HEK293T (cell line): ENCODE data around the gene XRN2.
"Not testable (repeated sequence)": the region's sequence is repeated elsewhere in the genome, so short reads cannot be mapped to it uniquely, and the experiment has no call there.

ENCODE experiments used
- CTCF ChIA-PET: fragments of 350-600 bp; formaldehyde crosslinking; extraction: SDS; loops from one replicate; lab custom pipeline; 2021; ENCODE audit warnings: antibody characterized with exemption, inconsistent platforms; lab: Yijun Ruan, JAX
- POLR2A ChIA-PET: fragments of 350-600 bp; formaldehyde crosslinking; extraction: SDS; loops from one replicate; lab custom pipeline; 2020; ENCODE audit warnings: antibody characterized with exemption, inconsistent platforms; lab: Yijun Ruan, JAX
- DNase-seq: peaks from one replicate; pipeline ENCODE4 v3.0.0; 2012; ENCODE audit warnings: mixed read lengths; ENCODE audit errors: extremely low spot score
- ARNT ChIP-seq: fragments of 450-650 bp; IDR thresholded peaks from 2 replicates; pipeline ENCODE4 v1.6.1; 2017; ENCODE audit warnings: mild to moderate bottlenecking
- BHLHE40 ChIP-seq: fragments of 450-650 bp; IDR thresholded peaks from 2 replicates; pipeline ENCODE4 v1.6.1; 2016; ENCODE audit warnings: mild to moderate bottlenecking, moderate library complexity, borderline replicate concordance
- CTBP1 ChIP-seq: fragments of 450-650 bp; IDR thresholded peaks from 2 replicates; pipeline ENCODE4 v1.6.1; 2016; ENCODE audit warnings: borderline replicate concordance
- ELF4 ChIP-seq: fragments of 450-650 bp; IDR thresholded peaks from 2 replicates; pipeline ENCODE4 v1.6.1; 2017; ENCODE audit warnings: antibody characterized with exemption
- FOXA1 ChIP-seq: fragments of 450-650 bp; IDR thresholded peaks from 2 replicates; pipeline ENCODE4 v1.6.1; 2016; ENCODE audit warnings: mild to moderate bottlenecking
- FOXK2 ChIP-seq: fragments of 450-650 bp; IDR thresholded peaks from 2 replicates; pipeline ENCODE4 v1.6.1; 2016; ENCODE audit warnings: mild to moderate bottlenecking
- FOXM1 ChIP-seq: fragments of 450-650 bp; IDR thresholded peaks from 2 replicates; pipeline ENCODE4 v1.6.1; 2017; ENCODE audit warnings: mild to moderate bottlenecking, borderline replicate concordance
- HDGF ChIP-seq: fragments of 450-650 bp; IDR thresholded peaks from 2 replicates; pipeline ENCODE4 v1.6.1; 2017; ENCODE audit warnings: antibody characterized with exemption, borderline replicate concordance
- L3MBTL2 ChIP-seq: fragments of 450-650 bp; conservative IDR thresholded peaks from 2 replicates; pipeline ENCODE4 v1.6.1; 2016; ENCODE audit warnings: mild to moderate bottlenecking
- LEF1 ChIP-seq: fragments of 450-650 bp; IDR thresholded peaks from 2 replicates; pipeline ENCODE4 v1.6.1; 2017; ENCODE audit warnings: mild to moderate bottlenecking, borderline replicate concordance
- NFRKB ChIP-seq: fragments of 450-650 bp; IDR thresholded peaks from 2 replicates; pipeline ENCODE4 v1.6.1; 2016; ENCODE audit warnings: mild to moderate bottlenecking, moderate library complexity
- SP1 ChIP-seq: fragments of 450-650 bp; IDR thresholded peaks from 2 replicates; pipeline ENCODE4 v1.6.1; 2017
- SUZ12 ChIP-seq: fragments of 450-650 bp; IDR thresholded peaks from 2 replicates; pipeline ENCODE4 v1.6.1; 2016; ENCODE audit warnings: mild to moderate bottlenecking
- TARDBP ChIP-seq: fragments of 450-650 bp; IDR thresholded peaks from 2 replicates; pipeline ENCODE4 v1.6.1; 2016
- ZNF384 ChIP-seq: fragments of 450-650 bp; IDR thresholded peaks from 2 replicates; pipeline ENCODE4 v1.6.1; 2016
- TF ChIP-seq, protein P1 (sequence below): fragments of 450-650 bp; IDR thresholded peaks from 2 replicates; pipeline ENCODE4 v1.6.1; 2016

XRN2 gene

DNA sequence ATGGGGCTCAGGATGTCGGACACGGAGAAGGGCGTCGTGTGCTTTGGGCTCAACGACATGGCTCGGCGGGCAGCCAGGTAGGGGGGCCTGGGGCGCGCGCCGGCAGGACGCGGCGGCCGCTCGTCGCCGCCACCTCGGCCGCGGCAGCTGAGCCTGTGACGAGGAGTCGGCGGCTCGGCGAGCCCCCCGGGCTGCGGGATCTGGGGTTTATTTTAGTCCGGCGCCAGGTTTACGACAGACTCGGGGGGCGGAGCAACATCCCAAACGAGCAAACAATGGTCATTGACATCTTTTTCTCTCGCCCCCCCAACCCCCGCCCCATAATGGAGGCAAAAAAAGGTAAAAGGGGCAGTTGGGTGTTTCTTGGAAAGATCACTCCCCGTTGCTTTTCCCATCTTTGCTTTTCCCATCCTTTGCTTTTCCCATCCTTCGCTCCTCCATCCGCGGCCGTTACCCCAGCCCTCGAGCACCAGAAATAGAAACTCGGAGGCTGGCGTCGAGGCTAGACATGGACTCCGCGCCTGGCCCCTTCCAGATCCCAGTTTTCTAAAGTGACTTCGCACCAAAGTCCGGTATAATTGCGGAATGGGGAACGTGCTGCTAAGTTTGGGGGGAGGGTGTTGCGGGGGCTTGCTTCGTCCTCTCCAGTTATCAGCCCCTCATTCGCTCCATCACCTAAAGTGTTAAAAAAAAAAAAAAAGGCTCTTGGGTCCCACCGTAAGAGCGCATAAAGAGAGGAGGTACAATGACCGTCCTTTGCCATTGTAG, 94.4 kb downstream of the XRN2 start, which contains the start of gene NKX2-4:
TSS of gene NKX2-4 (minus strand) at position 186 of the 768 bp plus-strand sequence. CDS start at position 59, 127 bp downstream.
- TF ChIP-seq NFRKB (no peak), L3MBTL2 (peak; percentile 53)
- POLR2A ChIA-PET = no interaction called here
- CTCF ChIA-PET = no interaction called here
- no peak for DNase-seq

DNA sequence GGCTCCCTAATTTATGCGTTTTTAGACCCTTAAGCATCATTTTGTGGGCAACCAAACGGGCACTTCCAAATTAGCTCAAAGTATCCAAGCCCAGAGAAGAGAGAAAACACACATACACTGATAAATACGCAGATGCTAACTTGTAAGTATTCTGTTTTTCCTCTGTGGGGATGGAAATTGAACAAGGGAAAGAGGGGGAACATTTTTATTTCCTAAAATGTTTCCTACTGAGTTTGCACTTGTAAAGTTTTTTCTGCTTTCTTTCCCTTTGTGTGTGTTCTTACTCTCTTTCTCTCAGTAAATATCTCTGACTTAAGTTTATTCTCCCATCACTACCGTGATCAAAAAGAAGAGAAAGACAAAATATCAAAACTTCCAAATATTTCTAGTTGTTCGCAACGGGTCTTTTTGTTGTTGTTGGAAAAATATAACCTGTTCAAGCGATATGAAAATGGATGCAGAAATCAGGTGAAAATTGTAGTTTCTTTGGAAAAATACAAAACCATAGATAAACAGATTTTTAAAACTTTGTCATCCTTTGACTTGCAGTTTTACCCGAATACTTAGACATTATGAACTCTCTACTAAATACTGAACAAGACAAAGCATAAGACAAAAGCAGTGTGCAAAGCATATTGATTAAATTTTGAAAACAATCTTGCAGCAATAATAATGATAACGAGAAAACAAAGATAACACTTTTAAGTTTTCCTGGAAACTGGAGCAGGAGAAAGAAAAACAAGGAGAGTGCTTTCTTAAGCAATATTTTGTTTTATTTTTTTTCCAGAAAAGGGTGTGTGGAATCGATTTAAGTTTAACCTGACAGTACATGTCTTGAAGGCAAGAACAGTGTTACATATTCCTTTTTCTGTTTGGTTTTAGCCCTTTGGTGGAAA, 95.2 kb downstream of the XRN2 start:
- DNase-seq = no peak
- CTCF ChIA-PET = no interaction called here
- POLR2A ChIA-PET = no interaction called here
- TF ChIP-seq ELF4 = no peak
- no peak for TF ChIP-seq FOXM1
- TF ChIP-seq SUZ12 = no peak
- no peak for TF ChIP-seq HDGF
- no peak for TF ChIP-seq ARNT
- TF ChIP-seq LEF1 = no peak
- no peak for TF ChIP-seq ZNF384
- TF ChIP-seq FOXA1 = no peak
- no peak for TF ChIP-seq NFRKB
- no peak for TF ChIP-seq SP1
- no peak for TF ChIP-seq L3MBTL2
- TF ChIP-seq BHLHE40 = no peak
- TF ChIP-seq TARDBP = no peak
- TF ChIP-seq, protein P1, sequence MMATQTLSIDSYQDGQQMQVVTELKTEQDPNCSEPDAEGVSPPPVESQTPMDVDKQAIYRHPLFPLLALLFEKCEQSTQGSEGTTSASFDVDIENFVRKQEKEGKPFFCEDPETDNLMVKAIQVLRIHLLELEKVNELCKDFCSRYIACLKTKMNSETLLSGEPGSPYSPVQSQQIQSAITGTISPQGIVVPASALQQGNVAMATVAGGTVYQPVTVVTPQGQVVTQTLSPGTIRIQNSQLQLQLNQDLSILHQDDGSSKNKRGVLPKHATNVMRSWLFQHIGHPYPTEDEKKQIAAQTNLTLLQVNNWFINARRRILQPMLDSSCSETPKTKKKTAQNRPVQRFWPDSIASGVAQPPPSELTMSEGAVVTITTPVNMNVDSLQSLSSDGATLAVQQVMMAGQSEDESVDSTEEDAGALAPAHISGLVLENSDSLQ = no peak
- no peak for TF ChIP-seq FOXK2
- no peak for TF ChIP-seq CTBP1

DNA sequence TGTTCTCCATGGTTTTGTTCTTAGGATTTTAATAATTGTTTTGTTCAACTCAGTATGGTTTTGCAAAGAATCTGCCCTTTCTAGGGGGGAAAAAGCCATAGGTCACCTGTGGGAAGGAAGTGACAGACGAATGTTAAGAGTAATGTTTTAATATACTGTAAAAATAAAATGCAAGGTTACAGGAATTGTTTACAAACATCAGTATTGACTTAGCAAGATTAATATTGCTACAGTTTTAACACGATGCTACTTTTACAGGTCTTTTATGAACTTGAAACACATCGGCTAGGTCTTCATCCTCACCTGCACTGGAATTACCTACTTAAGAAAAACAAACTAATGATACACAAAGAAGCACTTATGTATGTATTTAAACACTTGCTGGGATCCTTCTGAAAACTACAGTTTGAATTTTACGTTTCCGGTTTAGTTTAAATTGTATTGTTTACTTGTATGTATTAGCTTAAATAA, 95.9 kb downstream of the XRN2 start:
- ChIA-PET POLR2A (no interaction called here), CTCF (no interaction called here)
- DNase-seq = no peak
- TF ChIP-seq, protein P1 = no peak
- TF ChIP-seq BHLHE40 (no peak), FOXK2 (no peak), ZNF384 (no peak), HDGF (no peak)

DNA sequence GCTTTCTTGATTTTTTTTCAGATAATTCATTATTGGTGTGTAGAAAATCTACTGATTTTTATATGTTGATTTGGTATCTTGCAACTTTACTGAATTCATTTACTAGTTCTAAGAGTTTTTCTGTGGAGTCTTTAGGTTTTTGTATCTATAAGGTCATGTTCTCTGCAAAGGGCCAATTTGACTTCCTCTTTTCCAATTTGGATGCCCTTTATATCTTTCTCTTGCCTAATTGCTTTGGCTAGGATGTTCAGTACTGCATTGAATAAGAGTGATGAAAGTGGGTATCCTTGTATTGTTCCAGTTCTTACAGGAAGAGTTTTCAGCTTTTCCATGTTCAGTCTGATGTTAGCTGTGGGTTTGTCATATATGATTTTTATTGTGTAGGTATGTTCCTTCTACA, 108.6 kb downstream of the XRN2 start:
- TF ChIP-seq, protein P1 = no peak
- TF ChIP-seq ZNF384 (no peak), FOXM1 (no peak), SUZ12 (no peak), TARDBP (no peak), ELF4 (no peak), SP1 (no peak), L3MBTL2 (no peak), HDGF (no peak), NFRKB (no peak), LEF1 (no peak), CTBP1 (no peak), FOXK2 (no peak), ARNT (no peak), FOXA1 (no peak), BHLHE40 (no peak)
- no peak for DNase-seq
- CTCF ChIA-PET = no interaction called here
- POLR2A ChIA-PET = no interaction called here

DNA sequence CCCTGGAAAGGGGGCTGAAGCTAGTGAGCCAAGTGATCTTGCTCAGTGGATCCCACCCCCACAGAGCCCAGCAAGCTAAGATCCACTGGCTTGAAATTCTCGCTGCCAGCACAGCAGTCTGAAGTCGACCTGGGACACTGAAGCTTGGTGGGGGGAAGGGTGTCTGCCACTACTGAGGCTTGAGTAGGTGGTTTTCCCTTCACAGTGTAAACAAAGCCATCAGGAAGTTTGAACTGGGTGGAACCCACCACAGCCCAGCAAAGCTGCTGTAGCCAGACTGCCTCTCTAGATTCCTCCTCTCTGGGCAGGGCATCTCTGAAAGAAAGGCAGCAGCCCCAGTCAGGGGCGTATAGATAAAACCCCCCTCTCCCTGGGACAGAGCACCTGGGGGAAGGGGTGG, 110.9 kb downstream of the XRN2 start:
- POLR2A ChIA-PET, CTCF ChIA-PET: not testable (repeated sequence)

DNA sequence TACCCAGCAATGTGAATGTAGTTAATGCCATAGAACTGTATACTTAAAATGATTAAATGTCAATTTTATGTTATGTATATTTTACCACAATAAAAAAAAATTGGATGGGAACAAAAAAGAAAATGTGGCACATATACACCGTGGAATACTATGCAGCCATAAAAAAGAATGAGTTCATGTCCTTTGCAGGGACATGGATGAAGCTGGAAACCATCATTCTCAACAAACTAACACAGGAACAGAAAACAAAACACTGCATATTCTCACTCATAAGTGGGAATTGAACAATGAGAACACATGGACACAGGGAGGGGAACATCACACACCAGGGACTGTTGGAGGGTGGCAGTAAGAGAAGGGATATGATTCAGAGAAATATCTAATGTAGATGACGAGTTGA, 116.0 kb downstream of the XRN2 start:
- POLR2A ChIA-PET, CTCF ChIA-PET, DNase-seq: not testable (repeated sequence)

More for the DNA sequence above, 110.9 kb downstream of the XRN2 start:
- not testable (repeated sequence) for DNase-seq
